ENCODE results near the gene PTGDR. TPM values are rescaled to one million over a fixed set of nuclear protein-coding genes. Genes with fewer than 3 reads are reported as not detected.

The PTGDR gene
- total RNA-seq, 1 donor from 2014 or later = 0.66 TPM

DNA sequence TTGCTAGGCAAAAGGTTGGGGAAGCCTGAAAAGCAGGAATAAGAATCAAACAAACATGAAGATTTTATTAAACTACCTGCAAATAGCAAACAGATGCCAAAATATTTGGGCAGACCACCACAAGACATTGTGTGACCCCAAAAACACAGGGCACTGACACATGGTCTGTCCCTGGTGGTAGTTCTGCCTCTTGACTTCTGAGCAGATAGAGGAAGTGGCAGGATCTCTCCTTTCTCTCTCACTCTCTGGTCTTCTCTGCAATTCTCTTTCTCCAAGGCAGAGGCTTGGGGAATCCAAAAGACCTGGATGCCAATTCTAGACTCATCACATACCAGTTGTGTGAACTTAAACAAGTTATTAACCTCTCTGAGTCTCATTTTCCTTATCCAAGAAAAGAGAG is 4.3 kb upstream of the PTGDR start:
- intact Hi-C loops (cut with micrococcal nuclease) = no loop called here

DNA sequence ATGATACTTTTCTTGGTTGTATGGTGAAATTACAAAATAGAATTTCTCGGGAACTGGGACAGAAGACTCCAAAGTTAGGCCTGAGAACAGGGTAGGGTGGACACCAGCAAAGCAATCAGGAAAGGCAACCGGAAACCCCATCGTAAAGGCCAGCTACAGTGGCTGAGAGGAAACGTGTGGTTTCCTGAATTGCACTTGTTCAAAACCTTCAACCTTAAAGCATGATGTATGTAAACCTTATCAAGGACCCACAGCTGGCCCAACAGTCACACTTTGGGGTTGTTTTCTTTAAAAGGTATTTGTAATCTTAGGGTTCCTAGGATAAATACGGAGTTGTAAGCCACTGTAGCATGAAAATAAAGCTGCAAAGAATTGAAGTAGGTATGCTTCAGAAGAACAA is 2.2 kb upstream of the PTGDR start:
- intact Hi-C loops (cut with micrococcal nuclease) = loop anchor here (5.0 kb wide), 1 partner anchor 198 kb away; the partner anchor contains the start of gene NID2

DNA sequence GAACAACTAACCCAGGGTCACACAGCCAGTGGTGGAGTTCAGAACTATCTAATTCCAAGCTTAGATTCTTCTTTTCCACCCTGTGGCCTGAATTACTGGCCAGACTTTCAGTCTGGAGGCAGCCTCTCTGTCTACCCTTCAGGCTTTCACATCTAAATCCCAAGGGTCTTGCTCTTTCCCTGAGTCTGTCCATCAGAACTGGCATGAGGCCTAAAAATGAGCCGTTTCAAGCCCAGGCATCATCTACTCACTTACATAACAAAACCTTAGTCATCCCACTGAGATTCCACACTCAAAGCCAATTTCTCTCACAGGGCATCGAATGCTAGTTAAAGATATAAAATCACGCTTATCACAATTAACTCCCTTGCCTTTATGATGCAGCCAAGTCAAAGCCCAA is 1.3 kb upstream of the PTGDR start:
- intact Hi-C loops (cut with micrococcal nuclease) = loop anchor here (2.0 to 5.0 kb wide), 2 partner anchors 45 to 199 kb away; partner anchors contain the start of gene NID2

DNA sequence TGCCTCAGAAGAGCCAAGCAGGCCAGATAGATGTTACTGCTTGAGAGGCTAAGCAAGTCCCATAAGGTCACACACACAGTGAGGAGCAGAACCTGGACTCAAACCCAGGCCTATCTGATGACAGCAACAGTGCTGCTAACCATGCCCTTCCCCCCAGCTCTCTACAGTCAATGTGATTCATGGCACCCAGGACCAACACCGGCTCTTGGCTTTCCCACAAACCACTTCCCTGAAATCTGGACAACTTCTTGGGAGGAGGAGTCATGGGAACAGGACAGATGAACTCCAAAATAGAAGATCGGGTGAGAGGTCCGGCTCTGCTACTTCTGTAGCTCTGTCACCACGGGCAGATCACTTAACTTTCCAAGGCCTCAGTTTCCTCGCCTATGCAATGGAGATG is 716 bp upstream of the PTGDR start:
- intact Hi-C loops (cut with micrococcal nuclease) = loop anchor here (2.0 to 5.0 kb wide), 2 partner anchors 46 to 199 kb away; partner anchors contain the start of gene NID2

GRCh38 chr14:52268279-52269061 is 972 bp downstream of the PTGDR start:
- intact Hi-C loops (cut with micrococcal nuclease) = loop anchor here (5.0 kb wide), 1 partner anchor 201 kb away; the partner anchor contains the start of gene NID2

DNA sequence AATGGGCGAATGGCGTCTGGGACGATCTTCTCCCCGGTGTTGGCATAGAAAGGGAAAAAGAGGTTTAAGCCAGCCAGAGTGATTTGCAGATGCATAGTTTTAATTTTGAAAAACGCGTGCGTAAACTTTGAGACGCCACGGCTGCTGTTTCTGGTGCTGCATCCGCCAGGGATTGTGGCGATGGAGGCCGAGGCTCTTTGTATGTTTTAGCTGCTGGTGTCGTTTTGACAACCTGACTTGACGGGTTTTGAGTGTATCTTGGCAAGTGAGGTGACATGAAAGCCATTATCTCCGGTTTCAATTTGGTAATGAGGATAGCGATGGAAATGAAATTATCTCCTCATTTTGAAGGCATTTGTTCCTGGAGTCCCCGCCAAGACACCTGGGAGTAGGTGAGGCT is 1.6 kb downstream of the PTGDR start:
- intact Hi-C loops (cut with micrococcal nuclease) = loop anchor here (5.0 kb wide), 1 partner anchor 202 kb away; the partner anchor contains the start of gene NID2

DNA sequence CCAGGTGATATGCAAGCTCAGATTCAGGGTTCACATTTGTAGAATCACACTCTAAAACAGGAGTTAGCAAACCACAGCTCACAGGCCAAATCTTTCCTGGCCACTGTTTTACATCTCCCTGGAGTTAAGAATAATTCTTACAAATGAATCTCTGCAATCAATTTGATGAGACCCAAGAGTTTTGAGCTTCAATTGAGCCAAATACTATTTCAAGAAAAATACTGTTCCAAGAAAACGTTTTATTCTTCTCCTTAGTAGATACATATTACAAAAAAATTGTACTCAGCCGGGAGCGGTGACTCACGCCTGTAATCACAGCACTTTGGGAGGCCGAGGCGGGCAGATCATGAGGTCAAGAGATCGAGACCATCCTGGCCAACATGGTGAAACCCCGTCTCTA is 2.5 kb downstream of the PTGDR start:
- intact Hi-C loops (cut with micrococcal nuclease) = loop anchor here (5.0 to 10.0 kb wide), 2 partner anchors 203 to 225 kb away; partner anchors contain the start of gene NID2

DNA sequence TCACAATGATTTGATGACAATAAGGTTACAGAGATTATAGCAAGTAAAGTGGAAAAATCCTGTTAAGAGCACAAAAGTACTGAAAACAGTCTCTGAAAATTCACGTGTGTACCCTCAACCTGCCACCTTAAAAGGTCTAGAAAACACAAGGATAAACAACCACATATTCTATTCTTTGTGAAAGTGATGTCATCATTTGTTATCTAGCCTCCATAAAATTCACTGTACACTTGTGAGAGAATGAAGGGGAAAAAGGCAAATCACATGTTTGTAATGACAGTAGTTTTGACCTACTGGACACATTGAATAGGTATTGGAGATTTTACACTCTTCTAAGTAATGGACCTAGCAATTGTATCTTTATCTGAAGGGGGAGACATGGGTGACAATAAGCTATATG is 4.0 kb downstream of the PTGDR start:
- intact Hi-C loops (cut with micrococcal nuclease) = loop anchor here (10.0 kb wide), 1 partner anchor 227 kb away; no protein-coding TSS in a partner anchor

- intact Hi-C loops (cut with micrococcal nuclease) = loop anchor here (1.0 to 10.0 kb wide), 2 partner anchors 228 to 276 kb away; no protein-coding TSS in a partner anchor
Measured at GRCh38 chr14:52272375-52272774, 4.9 kb downstream of the PTGDR start.

- intact Hi-C loops (cut with micrococcal nuclease) = loop anchor here (10.0 kb wide), 1 partner anchor 231 kb away; no protein-coding TSS in a partner anchor
Measured at GRCh38 chr14:52275372-52275771, 7.9 kb downstream of the PTGDR start.

GRCh38 chr14:52277552-52277951 is 10.1 kb downstream of the PTGDR start:
- intact Hi-C loops (cut with micrococcal nuclease) = loop anchor here (10.0 kb wide), 1 partner anchor 233 kb away; no protein-coding TSS in a partner anchor

DNA sequence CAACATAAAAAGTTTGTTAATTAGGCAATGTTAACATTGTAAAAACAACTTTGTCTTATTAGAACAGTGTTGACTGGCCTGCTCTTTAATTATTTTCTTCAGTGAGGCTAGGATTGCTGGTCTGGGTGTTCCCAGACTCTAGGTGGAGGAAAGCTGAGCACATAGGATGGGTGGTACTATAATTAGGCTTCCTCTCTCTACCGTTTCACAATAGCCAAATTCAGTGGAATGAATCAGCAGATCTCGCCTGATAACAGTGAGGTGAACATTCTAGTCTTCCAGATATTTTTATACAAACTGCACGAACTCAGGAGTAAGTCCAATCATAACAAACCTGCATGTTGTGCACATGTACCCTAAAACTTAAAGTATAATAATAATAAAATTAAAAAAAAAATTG is 11.9 kb downstream of the PTGDR start:
- intact Hi-C loops (cut with micrococcal nuclease) = loop anchor here (10.0 kb wide), 1 partner anchor 235 kb away; no protein-coding TSS in a partner anchor

DNA sequence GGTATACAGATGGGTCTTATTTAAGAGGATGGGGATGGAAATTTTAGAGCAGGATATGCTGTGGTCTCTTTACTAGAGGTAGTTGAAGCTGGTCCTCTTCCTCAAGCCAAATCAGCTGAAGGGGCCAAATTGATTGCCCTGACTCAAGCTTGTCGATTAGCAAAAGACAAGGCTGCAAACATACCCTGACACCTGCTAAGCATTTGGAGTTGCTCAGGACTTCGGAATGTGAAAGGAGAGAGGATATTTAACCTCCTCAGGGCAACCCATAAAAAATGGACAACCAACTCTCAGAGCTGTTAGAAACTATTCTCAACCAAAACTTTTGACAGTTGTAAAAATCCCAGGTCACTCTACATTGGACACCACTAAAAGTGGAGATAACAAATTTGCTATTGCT is 15.6 kb downstream of the PTGDR start:
- intact Hi-C loops (cut with micrococcal nuclease) = no loop called here

- intact Hi-C loops (cut with micrococcal nuclease) = no loop called here
Measured at GRCh38 chr14:52286661-52287649, 19.5 kb downstream of the PTGDR start.

DNA sequence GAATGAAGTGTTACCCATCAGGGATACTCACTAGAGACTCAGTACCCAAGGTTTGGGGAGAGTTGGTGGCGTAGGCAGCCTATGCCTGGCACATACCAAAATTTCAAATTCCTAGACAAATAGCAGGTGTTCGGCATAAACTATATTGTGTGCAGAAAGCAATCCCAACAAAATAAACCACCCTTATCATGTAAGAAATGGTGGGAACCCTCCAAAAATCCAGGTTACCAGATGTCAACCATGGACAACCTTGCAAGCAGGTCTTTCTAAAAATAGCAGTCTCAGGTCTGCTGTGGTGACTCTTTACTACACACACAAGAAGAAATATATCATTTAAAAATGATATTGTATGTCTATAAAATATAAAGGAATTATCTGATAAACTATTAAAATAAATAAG is 28.9 kb downstream of the PTGDR start:
- intact Hi-C loops (cut with micrococcal nuclease) = no loop called here

DNA sequence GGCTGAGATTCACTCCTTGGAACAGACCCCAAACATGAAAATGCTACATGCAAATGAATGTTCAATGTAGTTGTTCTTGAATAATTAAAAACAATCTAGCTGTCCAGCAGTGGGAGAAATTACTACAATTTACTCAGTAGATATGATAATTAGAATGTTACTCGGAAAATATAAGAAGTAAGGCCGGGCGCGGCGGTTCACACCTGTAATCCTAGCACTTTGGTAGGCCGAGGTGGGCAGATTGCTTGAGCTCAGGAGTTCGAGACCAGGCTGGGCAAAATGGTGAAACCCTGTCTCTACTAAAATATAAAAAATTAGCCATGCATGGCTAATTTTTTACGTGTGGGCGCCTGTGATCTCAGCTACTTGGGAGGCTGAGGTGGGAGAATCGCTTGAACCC is 31.3 kb downstream of the PTGDR start:
- intact Hi-C loops (cut with micrococcal nuclease) = loop anchor here (1.0 kb wide), 1 partner anchor 175 kb away; no protein-coding TSS in a partner anchor

DNA sequence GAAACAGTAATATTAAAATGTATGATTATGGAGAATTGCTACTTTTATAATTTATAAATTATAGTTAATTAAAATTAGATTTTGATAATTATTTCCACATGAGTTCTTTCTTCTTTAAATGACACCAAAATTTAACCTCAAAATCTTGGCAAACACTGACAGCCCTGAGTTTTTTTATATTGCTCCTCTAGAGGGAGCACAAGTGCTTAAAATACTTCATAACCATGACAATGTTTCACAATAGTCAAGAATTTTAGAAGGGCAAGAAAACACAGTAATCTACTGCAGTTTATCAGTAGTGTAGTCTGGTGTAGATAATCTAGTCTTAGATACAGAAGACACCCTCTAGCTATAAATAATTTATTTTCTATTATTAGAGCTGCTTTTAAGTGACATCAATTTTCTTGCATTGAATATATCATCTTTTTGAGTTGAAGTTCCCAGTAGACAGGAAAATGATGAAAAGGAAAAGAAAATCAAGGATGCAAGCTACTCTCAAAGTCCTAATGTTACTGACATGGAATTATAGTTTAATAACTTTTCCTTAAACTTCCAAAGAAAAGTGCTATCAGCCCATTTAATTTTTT is 32.3 kb downstream of the PTGDR start:
- intact Hi-C loops (cut with micrococcal nuclease) = loop anchor here (1.0 kb wide), 1 partner anchor 174 kb away; no protein-coding TSS in a partner anchor

GRCh38 chr14:52303236-52303635 is 35.7 kb downstream of the PTGDR start:
- intact Hi-C loops (cut with micrococcal nuclease) = no loop called here

DNA sequence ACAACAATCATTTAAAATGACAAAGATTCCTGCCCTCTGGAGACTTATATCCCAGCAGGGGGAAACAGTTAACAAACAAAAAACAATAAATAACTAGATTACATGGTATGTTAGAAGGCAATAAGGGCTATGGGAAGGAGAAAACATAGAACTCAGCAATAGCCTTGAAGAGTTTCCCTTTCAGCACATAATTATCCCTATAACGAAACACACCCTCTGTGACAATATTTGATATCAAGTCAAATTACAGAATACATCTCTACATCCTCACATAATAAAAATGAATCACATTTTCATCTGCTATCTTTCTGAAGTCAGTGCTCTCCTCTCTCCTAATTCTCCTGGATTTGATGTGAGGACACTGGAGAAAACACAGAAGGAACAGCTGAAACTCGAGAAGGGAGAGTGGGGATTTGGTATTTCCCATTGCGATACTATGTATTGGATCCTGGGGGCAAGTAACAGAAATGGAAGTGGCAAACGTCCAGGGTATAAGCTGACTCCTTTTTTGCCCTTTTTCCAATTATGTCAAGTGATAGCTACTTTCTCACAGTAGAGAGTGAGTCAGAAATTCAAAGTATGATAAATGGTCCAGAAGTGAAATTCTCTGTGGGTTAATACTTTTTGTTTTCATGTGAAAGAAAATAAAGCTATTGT is 36.9 kb downstream of the PTGDR start:
- intact Hi-C loops (cut with micrococcal nuclease) = no loop called here

DNA sequence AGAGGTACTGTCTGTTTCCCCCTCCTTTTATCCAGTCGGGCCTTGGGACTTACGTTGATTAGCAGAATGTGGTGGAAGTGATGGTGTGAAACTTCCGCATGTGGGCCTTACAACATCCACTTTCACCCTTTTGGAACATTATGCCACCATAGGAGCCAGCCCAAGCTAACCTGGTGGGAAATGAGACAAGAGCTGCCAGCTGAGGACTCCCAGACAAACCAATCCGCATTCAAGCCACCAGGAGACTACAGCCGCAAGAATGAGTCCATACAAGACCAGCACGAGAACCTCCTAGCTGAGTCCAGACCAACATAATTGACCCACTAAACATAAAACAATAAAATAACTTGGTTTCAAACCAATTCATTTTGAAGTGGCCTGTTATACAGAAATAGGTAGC is 37.5 kb downstream of the PTGDR start:
- intact Hi-C loops (cut with micrococcal nuclease) = no loop called here
